C1 segment of cervical spinal cord (tissue), 14 donors: Measurements from ENCODE around the gene LRRC74B.
"Not testable (repeated sequence)": the region's sequence is repeated elsewhere in the genome, so short reads cannot be mapped to it uniquely, and the experiment has no call there.

ENCODE experiments used
- DNase-seq, 14 donors: peaks; one replicate each; lab custom pipeline; 2025; lab: John Stamatoyannopoulos, UW

The LRRC74B gene

GRCh38 chr22:21045585-21046294, at the start of gene LRRC74B:
LRRC74B (plus strand) TSS chr22:21045946; CDS start chr22:21045987, 41 bp downstream.
- peak; percentile 17 to 86 (median 74) for DNase-seq

- DNase-seq, result no peak
Measured at GRCh38 chr22:20996031-20996410, 49.7 kb upstream of the LRRC74B start.

GRCh38 chr22:20996598-20997535, 48.9 kb upstream of the LRRC74B start:
- DNase-seq, result no peak

GRCh38 chr22:20997536-20998257, 48.0 kb upstream of the LRRC74B start:
- no peak for DNase-seq

- DNase-seq, result no peak
Measured at GRCh38 chr22:20998411-20999336, 47.1 kb upstream of the LRRC74B start.

- no peak for DNase-seq
Measured at GRCh38 chr22:20999350-21000206, 46.2 kb upstream of the LRRC74B start.

GRCh38 chr22:21000207-21000986, 45.3 kb upstream of the LRRC74B start:
- DNase-seq, result no peak

- DNase-seq, result no peak
Measured at GRCh38 chr22:21000987-21001600, 44.7 kb upstream of the LRRC74B start.

GRCh38 chr22:21001601-21002325, 44.0 kb upstream of the LRRC74B start, which contains the start of gene THAP7:
THAP7 (minus strand) TSS chr22:21002118; CDS start chr22:21001911, 207 bp downstream.
- peak; percentile 92 to 99 (median 96) for DNase-seq

- peak in 1 of 14 donors; percentile 19 for DNase-seq
Measured at GRCh38 chr22:21003782-21004181, 42.0 kb upstream of the LRRC74B start.

GRCh38 chr22:21009208-21009607, 36.5 kb upstream of the LRRC74B start:
- not testable (repeated sequence) for DNase-seq

- no peak for DNase-seq
Measured at GRCh38 chr22:21009638-21010425, 35.9 kb upstream of the LRRC74B start.

- DNase-seq, result no peak
Measured at GRCh38 chr22:21010426-21011113, 35.2 kb upstream of the LRRC74B start.

GRCh38 chr22:21012446-21013407, 33.0 kb upstream of the LRRC74B start:
- DNase-seq, result peak in 1 of 14 donors; percentile 83

GRCh38 chr22:21013657-21014201, 32.0 kb upstream of the LRRC74B start:
- peak in 1 of 14 donors; percentile 57 for DNase-seq
